Loucy (cell line): ENCODE results near the gene NUP107.

Source experiments
- CTCF ChIP-seq: fragments of 200-600 bp; sonication (generic); conservative IDR thresholded peaks from 2 replicates; pipeline ENCODE4 v1.5.1; 2014; ENCODE audit warnings: mild to moderate bottlenecking, antibody characterized with exemption, low read length
- EZH2phosphoT487 ChIP-seq: fragments of 200-600 bp; IDR thresholded peaks from 2 replicates; pipeline ENCODE4 v1.6.1; 2018; ENCODE audit warnings: antibody characterized with exemption, mild to moderate bottlenecking, moderate library complexity, borderline replicate concordance

DNA sequence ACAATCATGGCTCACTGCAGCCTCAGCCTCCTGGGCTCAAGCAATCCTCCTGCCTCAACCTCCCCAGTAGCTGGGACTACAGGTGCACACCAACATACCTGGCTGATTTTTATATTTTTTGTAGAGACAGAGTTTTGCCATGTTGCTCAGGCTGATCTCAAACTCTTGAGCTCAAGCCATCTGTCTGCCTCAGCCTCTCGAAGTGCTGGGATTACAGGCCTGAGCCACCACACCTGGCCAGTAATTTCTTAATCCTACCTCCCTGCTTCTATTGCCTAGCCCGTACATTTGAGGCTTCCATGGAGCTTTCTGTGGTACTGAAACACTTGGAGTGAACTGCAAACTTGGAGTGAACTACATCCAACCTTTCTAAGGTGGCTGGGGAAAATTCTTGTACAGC is 79.9 kb downstream of the NUP107 start:
- TF ChIP-seq CTCF (no peak), EZH2phosphoT487 (no peak)
